CD4-positive, alpha-beta T cell treated with Interleukin-10 for 1 hour (primary cell): ENCODE results near the gene LRP3.
"Not testable (repeated sequence)": the region's sequence is repeated elsewhere in the genome, so short reads cannot be mapped to it uniquely, and the experiment has no call there.

Experiments used
- DNase-seq: peaks from one replicate; pipeline ENCODE4 v3.0.0-alpha.2; 2020

Gene LRP3

GRCh38 chr19:33193865-33194362 lies at the start of gene LRP3:
TSS of gene LRP3 (plus strand) at chr19:33194330. CDS start at chr19:33194786, 456 bp downstream.
- no peak for DNase-seq

DNA sequence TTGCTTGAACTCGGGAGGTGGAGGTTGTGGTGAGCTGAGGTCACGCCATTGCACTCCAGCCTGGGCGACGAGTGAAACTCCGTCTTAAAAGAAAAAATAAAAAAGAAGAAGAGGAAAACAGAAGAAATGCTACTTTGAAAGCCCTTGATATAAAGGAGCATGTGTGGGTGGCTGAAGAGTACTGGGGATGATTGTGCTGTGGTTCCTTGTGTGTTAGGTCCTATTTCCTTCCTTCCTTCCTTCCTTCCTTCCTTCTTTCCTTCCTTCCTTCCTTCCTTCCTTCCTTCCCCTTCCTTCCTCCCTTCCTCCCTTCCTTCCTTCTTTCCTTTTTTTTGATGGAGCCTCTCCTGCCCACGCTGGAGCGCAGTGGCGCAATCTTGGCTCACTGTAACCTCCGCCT lies 47.9 kb upstream of the LRP3 start:
- no peak for DNase-seq

DNA sequence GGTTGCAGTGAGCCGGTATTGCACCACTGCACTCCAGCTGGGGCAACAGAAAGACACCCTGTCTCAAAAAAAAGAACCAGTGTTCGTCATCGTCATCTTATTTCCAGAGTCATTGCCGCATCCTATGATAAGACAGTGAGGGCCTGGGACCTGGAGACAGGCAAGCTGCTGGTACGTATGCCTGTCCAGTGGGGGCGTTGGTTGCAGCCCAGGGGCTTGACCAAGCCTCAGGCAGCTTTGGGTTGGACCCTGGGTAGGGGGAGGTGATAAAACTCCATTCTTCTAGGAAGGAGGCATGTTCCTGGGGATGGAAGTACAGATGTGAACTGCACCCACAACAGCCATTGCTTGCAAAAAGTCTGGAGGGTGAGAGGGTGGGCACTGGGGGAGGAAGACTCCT lies 46.6 kb upstream of the LRP3 start:
- no peak for DNase-seq

DNA sequence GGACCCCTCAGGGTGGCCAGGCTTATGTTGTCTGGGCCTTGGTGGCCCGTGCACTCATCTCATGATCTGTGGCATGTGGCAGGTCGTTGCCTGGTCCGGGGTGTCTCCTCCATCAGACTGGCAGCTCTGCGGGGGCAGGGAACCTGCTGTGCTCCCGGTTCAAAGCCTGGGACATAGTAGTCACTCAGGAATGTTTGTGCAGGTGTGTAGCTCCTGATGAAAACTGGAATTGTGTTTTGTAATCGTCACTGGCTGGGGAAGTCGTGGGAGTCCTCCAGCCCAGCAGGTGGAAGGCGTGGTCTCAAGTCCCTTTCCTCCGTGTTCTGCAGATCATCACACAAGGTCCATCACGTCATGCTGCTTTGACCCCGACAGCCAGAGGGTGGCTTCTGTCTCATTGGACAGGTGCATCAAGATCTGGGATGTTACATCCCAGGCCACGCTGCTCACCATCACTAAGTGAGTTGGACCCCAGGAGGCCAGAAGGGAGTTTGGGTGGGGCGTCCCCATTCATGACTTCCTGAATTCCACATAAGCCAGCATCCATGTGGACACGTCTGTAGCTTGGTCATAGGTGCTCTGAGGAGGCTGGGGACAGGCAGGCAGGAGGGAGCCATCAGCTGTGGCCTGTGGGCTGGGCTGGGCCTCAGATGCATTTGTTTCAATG lies 43.1 kb upstream of the LRP3 start:
- no peak for DNase-seq

DNA sequence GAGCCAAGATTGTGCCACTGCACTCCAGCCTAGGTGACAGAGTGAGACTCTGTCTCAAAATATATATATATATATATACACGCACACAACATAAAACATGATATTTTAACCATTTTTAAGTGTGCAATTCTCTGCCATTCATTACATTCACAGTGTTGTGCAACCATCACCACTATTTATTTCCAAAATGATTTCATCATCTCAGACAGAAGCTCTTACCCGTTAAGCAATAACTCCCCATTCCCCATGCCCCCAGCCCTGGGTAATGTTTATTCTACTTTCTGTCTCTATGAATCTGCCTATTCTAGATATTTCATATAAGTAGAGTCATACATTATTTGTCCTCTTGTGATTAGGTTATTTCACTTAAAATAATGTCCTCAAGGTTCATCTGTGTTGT lies 42.0 kb upstream of the LRP3 start:
- no peak for DNase-seq

GRCh38 chr19:33152625-33153024 lies 41.5 kb upstream of the LRP3 start:
- not testable (repeated sequence) for DNase-seq

DNA sequence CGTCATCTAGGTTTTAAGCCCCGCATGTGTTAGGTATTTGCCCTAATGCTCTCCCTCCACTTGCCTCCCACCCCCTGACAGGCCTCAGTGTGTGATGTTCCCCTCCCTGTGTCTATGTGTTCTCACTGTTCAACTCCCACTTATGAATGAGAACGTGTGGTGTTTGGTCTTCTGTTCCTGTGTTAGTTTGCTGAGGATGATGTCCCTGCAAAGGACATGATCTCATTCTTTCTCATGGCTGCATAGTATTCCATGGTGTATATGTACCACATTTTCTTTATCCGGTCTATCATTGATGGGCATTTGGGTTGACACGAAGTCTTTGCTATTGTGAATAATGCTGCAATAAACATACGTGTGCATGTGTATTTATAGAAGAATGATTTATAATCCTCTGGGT lies 39.8 kb upstream of the LRP3 start:
- DNase-seq = not testable (repeated sequence)

- DNase-seq = no peak
Measured at GRCh38 chr19:33156334-33156733, 37.8 kb upstream of the LRP3 start.

DNA sequence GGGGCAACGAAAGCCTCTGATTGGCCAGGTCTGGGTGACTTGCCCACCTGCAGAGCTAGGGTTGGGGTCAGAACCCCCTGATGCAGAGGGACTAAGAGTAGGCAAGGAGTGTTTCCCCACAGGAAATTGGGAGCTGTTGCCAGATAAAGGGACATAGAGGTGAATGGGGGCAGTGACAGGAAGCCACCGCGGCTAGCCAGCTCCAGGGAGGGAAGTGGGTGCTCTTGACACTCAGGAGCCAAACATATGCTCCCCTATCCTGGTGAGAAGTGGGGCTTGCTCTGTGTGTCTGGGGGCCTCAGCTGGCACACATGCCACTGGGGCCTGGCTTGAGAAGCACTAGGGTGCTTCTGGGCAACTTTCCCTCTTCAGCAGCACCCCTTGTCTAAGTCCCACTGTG lies 36.2 kb upstream of the LRP3 start:
- no peak for DNase-seq

DNA sequence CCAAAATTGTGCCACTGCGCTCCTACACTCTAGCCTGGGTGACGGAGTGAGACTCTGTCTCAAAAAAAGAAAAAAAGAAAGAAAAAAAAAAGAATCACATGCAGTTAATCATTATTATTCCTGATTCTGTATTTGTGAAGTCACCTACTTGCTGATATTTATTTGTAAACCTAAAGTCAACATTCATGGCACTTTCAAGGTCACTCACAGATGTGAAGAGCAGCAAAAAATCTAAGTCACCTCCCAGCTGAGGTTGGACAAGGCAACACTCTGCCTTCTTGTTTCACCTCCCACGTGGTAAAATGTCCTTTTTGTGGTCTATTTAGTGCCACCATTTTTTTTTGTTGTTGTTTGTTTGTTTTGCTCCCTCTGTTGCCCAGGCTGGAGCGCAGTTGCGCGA lies 35.8 kb upstream of the LRP3 start:
- DNase-seq = no peak

- no peak for DNase-seq
Measured at GRCh38 chr19:33159149-33159548, 35.0 kb upstream of the LRP3 start.

GRCh38 chr19:33159893-33160292 lies 34.2 kb upstream of the LRP3 start:
- DNase-seq = no peak

- DNase-seq = no peak
Measured at GRCh38 chr19:33161201-33161600, 32.9 kb upstream of the LRP3 start.

DNA sequence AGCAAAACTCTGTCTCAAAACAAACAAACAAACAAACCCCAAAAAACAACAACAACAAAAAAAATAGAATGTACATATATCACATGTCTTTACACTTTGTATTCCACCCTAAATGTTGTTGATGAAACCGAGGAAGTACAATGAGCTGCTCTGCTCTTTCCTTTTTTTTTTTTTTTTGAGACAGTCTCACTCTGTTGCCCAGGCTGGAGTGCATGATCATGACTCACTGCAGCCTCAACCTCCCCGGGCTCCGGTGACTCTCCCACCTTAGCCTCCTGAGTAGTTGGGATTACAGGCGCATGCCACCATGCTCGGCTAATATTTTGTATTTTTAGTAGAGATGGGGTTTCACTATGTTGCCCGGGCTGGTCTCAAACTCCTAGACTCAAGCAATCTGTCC lies 30.6 kb upstream of the LRP3 start:
- DNase-seq = no peak

DNA sequence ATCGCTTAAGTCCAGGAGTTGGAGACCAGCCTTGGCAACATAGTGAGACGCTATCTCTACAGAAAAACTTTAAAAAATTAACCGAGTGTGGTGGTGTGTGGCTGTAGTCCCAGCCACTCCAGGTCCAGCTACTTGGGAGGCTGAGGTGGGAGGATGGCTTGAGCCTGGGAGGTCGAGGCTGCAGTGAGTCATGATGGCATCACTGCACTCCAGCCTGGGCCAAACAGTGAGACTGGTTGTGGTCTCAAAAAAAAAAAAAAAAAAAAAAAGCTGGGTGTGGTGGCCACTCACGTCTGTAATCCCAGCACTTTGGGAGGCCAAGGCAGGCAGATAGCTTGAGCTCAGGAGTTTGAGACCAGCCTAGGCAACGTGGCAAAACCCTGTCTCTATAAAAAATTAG lies 28.1 kb upstream of the LRP3 start:
- DNase-seq = not testable (repeated sequence)

DNA sequence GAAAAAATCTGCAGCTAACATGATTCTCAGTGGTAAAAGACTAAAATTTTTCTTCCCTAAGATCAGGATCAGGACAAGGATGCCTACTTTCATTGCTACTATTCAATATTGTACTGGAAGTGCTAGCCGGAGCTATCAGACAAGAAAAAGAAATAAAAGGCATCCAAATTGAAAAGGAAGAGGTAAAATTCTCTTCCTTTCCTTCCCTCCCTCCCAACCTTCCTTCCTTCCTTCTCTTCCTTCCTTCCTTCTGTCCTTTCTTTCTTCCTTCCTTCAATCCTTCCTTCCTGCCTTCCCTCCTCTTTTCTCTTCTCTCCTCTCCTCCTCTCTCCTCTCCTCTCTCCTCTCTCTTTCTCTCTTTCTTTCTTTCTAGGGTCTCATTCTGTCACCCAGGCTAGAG lies 26.7 kb upstream of the LRP3 start:
- no peak for DNase-seq

GRCh38 chr19:33168528-33168927 lies 25.6 kb upstream of the LRP3 start:
- DNase-seq = no peak

GRCh38 chr19:33171222-33171795 lies 22.8 kb upstream of the LRP3 start:
- no peak for DNase-seq

GRCh38 chr19:33171916-33172359 lies 22.2 kb upstream of the LRP3 start:
- no peak for DNase-seq

- no peak for DNase-seq
Measured at GRCh38 chr19:33174186-33174585, 19.9 kb upstream of the LRP3 start.

DNA sequence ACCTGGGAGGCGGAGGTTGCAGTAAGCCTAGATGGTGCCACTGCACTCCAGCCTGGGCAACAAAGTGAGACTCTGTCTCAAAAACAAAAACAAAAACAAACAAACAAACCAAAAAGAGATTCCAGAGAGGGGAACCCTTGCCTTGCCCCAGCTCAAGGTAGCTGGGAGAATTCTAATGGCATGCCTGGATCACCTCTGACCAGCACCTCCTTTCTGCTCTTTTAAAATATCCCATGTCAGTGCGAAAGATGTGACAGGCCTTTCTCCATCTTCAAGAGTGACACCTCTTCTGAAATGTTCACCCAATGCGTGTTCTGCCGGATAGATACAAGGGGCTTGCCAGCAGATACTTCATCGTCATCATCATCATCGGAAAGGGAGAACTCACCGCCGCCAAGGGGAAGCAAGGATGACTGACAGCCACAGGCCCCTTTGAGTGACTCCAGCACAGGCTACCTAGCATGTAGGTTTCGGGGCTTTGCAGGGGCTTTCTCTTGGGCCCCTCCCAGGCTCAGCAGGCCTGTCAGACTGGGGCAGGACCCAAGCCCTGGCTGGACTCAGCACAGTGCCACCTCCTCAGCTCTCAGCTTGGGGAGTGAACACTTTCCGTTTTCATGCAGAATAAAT lies 18.9 kb upstream of the LRP3 start:
- DNase-seq = no peak

DNA sequence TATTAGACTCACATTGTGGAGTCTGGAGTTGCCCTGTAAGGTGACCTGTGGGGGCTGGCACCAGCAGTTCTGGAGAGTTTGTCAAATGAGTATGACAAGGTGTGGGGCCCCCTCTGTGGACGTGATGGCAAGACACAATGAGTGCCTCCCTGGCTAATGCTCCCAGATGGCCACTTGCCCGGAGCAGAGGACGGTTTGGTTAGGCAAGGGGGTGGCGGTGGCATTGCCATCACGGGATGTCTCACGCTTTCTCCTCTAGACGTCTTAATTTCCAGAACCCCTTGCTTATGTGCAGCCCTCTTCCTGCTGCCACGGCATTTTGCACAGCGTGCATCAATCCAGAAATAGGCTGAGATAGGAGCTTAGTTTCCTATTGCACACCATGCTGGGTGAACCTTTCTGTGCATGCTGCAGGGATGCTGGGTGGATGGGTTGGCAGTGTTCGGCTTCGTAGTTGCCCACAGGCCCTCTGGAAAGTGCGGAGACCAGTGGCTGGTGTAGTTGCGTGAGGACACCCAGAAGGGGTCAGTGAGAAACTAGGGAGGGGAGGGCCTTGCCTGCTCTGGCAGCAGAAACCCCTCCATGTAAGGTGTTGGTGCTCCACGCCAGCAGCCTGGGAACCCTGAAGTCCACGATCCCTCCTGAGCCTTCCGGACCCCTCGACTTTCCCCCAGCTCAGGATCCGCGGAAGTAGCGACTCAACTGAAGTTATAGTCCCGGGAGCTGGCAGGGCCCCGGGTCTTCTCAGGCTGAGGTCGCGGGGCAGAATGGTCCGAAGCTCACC lies 18.1 kb upstream of the LRP3 start:
- no peak for DNase-seq

GRCh38 chr19:33176670-33177416 lies 17.3 kb upstream of the LRP3 start:
- peak; percentile 99 for DNase-seq
